ENCODE results near the gene RIPOR3.

Gene RIPOR3

DNA sequence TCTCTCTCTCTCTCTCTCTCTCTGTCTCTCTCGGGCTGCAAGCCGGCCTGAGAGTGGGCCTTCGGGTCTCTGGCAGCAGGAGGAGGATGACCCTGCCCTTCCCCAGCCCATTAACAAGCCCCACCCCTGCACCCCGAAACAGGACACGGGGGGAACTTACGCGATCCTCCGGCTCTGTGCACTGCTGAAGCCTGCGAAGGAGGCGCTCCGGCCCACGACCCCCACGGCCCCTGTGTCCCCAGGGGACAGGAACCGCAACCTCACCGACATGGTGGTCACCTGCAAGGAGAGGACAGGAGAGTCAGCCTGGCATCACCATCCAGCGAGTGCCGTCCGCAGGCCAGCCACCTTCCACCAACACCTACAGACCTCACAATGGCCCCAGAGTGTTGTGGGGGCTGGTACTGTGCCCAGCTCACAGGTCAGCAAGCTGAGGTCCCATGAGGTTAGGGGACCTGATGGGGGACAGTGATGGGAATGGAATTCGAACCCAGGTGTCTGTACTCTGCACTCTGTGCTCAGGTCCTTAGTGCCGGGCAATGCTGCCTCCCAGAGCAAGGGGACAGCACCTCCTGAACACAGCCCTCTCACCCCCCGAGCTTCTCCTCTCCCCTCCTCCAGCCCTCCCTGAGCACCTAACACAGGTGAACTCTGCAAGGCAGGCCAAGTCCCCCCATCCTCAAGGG, 60.6 kb downstream of the RIPOR3 start:
- no peak overlapping the region for H3K27ac ChIP-seq (ENCODE audit: low read length)

GRCh38 chr20:50629670-50630045, 61.7 kb downstream of the RIPOR3 start:
- no peak overlapping the region for H2AFZ ChIP-seq (ENCODE audit: low read depth, low read length)
- H3K36me3 ChIP-seq (replicated peaks; ENCODE audit: low read depth, low read length) = no peaks in the 10 kb centered on the region
- no peaks in the 10 kb centered on the region for H4K20me1 ChIP-seq (ENCODE audit: insufficient read depth, low read length)
- peaks cover 17% of the 10 kb centered on the region for H3K4me1 ChIP-seq (ENCODE audit: low read length)
- H3K9me3 ChIP-seq (ENCODE audit: insufficient read depth, low read length) = no peaks in the 10 kb centered on the region
- TF ChIP-seq CTCF (IDR thresholded peaks at IDR 0.05; ENCODE audit: low read depth, low read length) = no peak
- TF ChIP-seq EZH2phosphoT487 (IDR thresholded peaks at IDR 0.05; ENCODE audit: low read depth) = no peak
- H3K4me3 ChIP-seq (ENCODE audit: low read length) = no peak overlapping the region
- no peak overlapping the region for H3K4me2 ChIP-seq (ENCODE audit: low read length)
- no peaks in the 10 kb centered on the region for H3K79me2 ChIP-seq (ENCODE audit: low read length)
- H3K27me3 ChIP-seq (ENCODE audit: low read depth, low read length) = peaks cover 30% of the 10 kb centered on the region
- no peak overlapping the region for H3K9ac ChIP-seq (ENCODE audit: low read length)
- H3K27ac ChIP-seq (ENCODE audit: low read length) = no peak overlapping the region

More for the DNA sequence above, 60.6 kb downstream of the RIPOR3 start:
- H4K20me1 ChIP-seq (ENCODE audit: insufficient read depth, low read length) = no peaks in the 10 kb centered on the region
- H3K4me2 ChIP-seq (ENCODE audit: low read length) = no peak overlapping the region
- peaks cover 15% of the 10 kb centered on the region for H3K4me1 ChIP-seq (ENCODE audit: low read length)
- H3K36me3 ChIP-seq (replicated peaks; ENCODE audit: low read depth, low read length) = no peaks in the 10 kb centered on the region
- no peaks in the 10 kb centered on the region for H3K9me3 ChIP-seq (ENCODE audit: insufficient read depth, low read length)
- H3K27me3 ChIP-seq (ENCODE audit: low read depth, low read length) = peaks cover 36% of the 10 kb centered on the region
- no peaks in the 10 kb centered on the region for H3K79me2 ChIP-seq (ENCODE audit: low read length)
- no peak for TF ChIP-seq CTCF (IDR thresholded peaks at IDR 0.05; ENCODE audit: low read depth, low read length)
- no peak for TF ChIP-seq EZH2phosphoT487 (IDR thresholded peaks at IDR 0.05; ENCODE audit: low read depth)
- no peak overlapping the region for H3K4me3 ChIP-seq (ENCODE audit: low read length)
- H2AFZ ChIP-seq (ENCODE audit: low read depth, low read length) = no peak overlapping the region
- no peak overlapping the region for H3K9ac ChIP-seq (ENCODE audit: low read length)

DNA sequence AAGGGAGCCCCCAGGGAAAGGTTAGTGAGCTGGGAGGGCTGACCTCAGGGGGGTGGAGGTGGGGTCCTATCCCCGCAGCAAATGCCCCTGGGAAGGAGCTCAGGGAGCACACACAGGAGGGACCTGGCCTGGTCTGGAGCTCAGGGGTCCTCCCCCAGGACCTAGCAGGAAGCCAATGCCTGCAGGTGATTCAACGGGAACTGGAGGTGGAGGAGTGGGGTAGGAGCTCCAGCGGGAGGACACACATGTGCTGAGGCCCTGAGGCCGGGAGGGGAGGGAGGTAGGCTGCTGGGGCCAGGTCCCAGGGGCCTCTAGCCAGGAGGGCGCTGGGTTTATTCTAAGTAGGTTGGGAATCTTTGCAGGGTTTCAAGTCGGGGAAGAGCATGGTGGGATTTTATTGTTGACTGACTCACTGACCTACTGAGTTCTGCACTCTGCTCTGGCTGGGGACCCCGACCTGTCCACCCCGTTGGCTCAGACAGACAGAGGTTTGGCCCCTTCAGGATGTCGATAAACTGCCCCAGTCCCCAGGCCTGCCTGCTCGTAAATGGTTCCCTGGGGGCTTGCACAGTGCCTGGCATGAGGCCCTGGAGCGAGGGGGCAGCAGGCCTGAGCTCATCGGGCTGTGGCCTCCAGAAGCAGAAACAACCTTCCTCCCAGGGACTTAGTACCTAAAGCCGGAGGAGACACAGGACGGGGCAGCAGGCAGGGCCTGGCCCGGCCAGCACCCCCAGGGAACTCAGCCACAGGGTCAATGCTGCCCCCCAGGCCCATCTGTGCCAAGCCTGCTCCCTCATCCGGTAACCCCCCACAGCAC, 62.3 kb downstream of the RIPOR3 start:
- Histone ChIP-seq H3K9ac (ENCODE audit: low read length) (no peak overlapping the region), H3K27ac (ENCODE audit: low read length) (no peak overlapping the region), H3K4me2 (ENCODE audit: low read length) (no peak overlapping the region)

More for the DNA sequence above, 62.3 kb downstream of the RIPOR3 start:
- peaks cover 25% of the 10 kb centered on the region for H3K27me3 ChIP-seq (ENCODE audit: low read depth, low read length)
- no peaks in the 10 kb centered on the region for H3K79me2 ChIP-seq (ENCODE audit: low read length)
- no peaks in the 10 kb centered on the region for H3K36me3 ChIP-seq (replicated peaks; ENCODE audit: low read depth, low read length)
- no peaks in the 10 kb centered on the region for H4K20me1 ChIP-seq (ENCODE audit: insufficient read depth, low read length)
- peaks cover 19% of the 10 kb centered on the region for H3K4me1 ChIP-seq (ENCODE audit: low read length)
- TF ChIP-seq CTCF (IDR thresholded peaks at IDR 0.05; ENCODE audit: low read depth, low read length) (no peak), EZH2phosphoT487 (IDR thresholded peaks at IDR 0.05; ENCODE audit: low read depth) (no peak)
- H3K9me3 ChIP-seq (ENCODE audit: insufficient read depth, low read length) = no peaks in the 10 kb centered on the region
- H3K4me3 ChIP-seq (ENCODE audit: low read length) = no peak overlapping the region
- no peak overlapping the region for H2AFZ ChIP-seq (ENCODE audit: low read depth, low read length)

All from OCI-LY3 (cell line).